C1 segment of cervical spinal cord (tissue), 14 donors: Measurements from ENCODE around the gene NTSR1.
"Not testable (repeated sequence)": the region's sequence is repeated elsewhere in the genome, so short reads cannot be mapped to it uniquely, and the experiment has no call there.

Experiments used
- DNase-seq, 14 donors: peaks; one replicate each; lab custom pipeline; 2025; lab: John Stamatoyannopoulos, UW

NTSR1 gene

DNA sequence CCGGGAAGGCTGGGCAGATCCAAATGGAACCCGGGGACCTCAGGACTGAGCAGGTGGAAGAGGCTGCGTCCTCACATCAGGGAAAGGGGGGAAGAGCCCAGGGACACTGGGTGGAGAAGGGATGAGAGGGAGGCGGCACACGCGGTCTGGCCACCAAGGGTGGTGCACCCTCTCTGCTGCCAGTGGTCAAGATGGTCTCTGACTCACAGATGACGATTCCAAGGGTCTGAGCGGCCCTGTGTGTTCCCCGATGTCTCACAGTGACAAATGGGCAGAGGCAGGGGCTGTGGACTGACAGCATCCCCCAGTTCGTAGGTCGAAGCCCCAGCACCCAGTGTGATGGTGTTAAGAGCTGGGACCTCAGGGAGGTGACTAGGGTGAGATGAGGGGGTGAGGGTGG, 34.3 kb upstream of the NTSR1 start:
- DNase-seq: no peak

- peak in 1 of 14 donors; percentile 6 for DNase-seq
These were observed 33.3 kb upstream of the NTSR1 start for GRCh38 chr20:62675156-62675876.

- DNase-seq: no peak
These were observed 32.8 kb upstream of the NTSR1 start for GRCh38 chr20:62675877-62676260.

DNA sequence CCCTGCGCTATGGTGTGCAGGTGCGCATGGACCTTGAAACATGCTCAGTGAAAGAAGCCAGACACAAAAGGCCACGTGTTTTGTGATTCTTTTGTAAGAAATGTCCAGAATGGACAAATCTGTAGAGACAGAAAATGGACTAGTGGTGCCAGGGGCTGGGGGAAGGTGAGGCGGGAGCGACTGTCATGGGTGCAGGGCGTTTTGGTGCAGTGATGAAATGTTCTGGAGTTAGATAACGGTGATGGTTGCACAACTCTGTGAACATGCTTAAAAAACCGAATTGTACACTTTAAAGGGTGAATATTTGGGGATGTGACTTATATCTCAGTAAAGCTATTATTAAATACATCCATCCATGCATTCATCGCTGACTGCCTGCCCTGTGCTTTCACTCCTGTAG, 31.7 kb upstream of the NTSR1 start:
- DNase-seq: no peak

DNA sequence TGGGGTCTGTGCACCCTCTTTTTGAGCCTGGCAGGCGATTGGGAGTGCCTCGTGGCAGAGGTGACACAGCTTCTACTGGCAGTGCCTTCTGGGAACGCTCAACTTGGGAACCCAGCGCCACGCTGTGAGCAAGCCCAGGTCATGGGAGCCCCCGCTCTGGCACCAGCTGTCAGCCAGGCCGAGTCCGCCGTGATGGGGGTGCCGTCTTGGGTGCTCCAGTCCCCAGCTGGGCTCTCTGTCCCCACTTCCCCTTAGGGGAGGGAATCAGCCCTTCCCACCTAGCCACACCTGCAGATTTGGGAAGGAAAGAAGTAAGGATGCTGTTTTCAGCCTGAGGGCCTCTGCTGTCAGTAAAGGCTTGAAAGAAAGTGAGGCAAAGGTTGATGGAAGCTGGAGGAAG, 31.0 kb upstream of the NTSR1 start:
- no peak for DNase-seq

GRCh38 chr20:62678553-62678952, 30.1 kb upstream of the NTSR1 start:
- no peak for DNase-seq

- DNase-seq: no peak
These were observed 28.6 kb upstream of the NTSR1 start for GRCh38 chr20:62679978-62680589.

DNA sequence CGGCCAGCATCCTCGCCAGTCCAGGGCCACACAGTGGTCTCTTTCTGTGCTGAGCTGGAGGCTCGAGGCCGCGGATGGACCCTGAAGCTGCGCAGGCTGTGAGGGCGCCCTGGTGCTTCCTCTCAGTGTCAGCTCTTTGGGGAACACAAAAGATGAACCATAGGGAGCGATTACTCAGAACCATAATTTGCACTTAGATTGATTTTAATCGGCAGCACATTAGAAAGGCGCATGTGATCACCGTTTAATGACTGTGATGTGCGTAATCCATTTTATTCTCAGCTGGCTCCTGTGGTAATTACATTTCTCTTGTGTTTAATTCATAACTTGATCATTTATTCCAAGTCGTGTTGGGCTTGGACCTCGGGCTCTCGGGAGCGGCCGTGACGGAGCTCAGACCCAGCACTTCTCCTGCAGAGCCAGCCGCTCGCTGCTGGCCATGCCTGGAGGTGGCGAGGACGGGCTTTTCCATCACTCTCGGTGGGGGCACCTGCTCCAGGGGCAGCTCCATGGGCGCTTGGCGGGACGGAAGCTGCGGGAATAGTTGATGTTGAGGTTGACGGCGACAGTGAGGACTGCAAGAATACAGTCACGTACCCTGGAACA, 25.6 kb upstream of the NTSR1 start:
- DNase-seq: no peak

DNA sequence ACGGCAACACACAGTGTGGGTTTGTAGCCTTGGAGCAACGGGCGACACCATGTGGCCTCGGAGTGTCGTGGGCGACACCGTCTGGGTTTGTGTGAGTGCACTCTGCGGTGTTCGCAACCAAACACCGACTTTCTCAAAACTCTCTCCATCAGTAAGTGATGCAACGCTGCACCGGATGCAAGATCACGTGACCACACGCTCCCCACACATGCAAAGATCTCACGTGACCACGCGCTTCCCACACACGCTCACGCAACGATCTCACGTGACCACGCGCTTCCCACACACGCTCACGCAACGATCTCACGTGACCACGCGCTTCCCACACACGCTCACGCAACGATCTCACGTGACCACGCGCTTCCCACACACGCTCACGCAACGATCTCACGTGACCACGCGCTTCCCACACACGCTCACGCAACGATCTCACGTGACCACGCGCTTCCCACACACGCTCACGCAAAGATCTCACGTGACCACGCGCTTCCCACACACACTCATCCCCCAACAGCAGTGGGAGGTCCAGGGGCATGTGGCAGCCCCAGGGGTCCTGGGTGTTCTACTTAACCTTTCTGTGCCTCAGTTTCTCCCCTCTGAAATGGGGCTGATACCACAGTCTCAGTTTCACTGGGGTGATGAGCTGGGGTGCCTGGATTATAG, 24.8 kb upstream of the NTSR1 start:
- DNase-seq: not testable (repeated sequence)

DNA sequence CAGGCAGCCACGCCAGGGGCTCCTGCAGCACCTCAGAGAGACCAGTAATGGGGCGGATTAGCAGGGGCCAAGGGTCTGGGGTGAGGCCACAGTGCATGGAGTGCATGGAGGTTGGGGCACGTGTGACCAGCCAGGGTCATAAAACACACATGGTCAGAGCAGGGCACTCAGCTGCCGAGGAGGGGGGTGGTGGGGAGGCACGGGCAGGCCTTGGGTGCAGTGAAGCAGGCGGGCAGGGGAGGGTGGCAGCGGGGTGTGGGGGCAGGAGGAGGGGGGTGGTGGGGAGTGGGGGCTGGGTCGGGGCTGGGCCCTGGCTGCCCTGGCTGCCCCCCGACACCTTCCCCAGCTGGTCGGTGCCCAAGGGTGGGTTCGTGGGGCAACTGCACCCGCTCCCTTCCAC, 23.7 kb upstream of the NTSR1 start:
- DNase-seq: no peak

DNA sequence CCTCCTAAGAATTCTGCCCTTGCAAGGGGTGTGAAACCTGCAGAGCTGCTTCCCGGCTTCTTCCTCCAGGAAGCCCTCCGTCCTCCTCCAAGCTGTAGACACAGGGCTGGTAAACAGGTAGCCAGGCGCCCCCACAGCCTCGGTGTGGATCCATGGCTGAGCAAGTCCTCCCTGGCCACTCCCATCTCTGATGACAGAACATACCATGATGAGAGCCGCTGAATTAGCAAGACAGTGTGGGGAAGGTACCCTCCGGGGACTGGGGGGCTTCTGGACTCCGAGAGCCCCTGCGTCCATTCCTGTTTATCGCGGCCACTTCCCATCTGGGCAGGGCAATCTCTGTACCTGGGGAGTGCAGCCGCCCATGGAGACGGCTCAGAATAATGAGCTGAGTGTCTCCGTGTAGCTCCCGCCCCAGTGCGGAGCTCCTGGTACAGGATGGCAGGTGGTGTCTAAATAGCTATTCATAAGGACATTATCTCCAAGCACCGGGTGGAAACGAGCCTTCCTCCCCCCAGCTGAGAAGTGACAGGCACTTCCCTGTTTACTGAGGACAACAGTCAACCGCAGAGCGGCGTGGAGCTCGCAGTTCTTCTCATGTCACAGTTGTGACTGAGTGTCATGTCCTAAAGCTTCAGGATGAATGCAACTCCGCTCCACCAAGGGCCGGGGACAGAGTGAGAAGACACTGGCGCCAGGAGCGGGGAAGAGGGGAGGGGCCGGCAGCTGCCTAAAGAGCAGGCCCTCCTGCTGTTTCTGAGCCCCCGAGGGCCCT, 22.7 kb upstream of the NTSR1 start:
- DNase-seq: peak in 8 of 14 donors; percentile 10 to 38 (median 32)

- DNase-seq: no peak
These were observed 21.5 kb upstream of the NTSR1 start for GRCh38 chr20:62686869-62687830.

- no peak for DNase-seq
These were observed 20.6 kb upstream of the NTSR1 start for GRCh38 chr20:62688083-62688482.

- DNase-seq: no peak
These were observed 19.7 kb upstream of the NTSR1 start for GRCh38 chr20:62688855-62689460.

- no peak for DNase-seq
These were observed 18.8 kb upstream of the NTSR1 start for GRCh38 chr20:62689861-62690260.

DNA sequence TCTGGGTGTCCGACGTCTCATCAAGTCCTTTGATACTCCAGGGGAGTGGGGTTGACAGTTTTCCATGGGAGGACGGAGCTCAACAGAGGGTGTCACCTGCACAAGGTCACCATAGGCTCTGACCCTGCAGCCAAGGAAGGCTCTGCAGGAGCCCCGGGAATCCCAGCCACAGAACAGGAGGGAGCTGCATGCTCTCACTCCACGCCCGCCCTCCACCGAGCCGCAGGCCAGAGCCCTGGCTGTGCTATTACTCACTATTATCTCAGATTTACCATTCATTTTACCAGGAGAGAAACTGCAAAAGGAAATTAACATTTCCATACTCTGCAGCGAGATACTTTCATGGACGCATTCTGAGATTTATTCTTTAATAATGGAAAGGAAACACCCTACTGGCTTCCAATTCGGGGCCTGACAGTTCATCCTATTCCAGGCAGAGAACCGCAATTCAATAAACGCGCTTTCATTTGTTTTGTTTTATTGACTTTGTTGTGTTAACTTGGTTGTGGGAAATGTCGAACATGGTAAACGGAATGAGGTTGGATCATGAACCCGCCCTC, 18.3 kb upstream of the NTSR1 start:
- no peak for DNase-seq

- no peak for DNase-seq
These were observed 17.1 kb upstream of the NTSR1 start for GRCh38 chr20:62691487-62691886.

GRCh38 chr20:62692176-62692575, 16.5 kb upstream of the NTSR1 start:
- peak in 2 of 14 donors; percentile 10 to 51 for DNase-seq

DNA sequence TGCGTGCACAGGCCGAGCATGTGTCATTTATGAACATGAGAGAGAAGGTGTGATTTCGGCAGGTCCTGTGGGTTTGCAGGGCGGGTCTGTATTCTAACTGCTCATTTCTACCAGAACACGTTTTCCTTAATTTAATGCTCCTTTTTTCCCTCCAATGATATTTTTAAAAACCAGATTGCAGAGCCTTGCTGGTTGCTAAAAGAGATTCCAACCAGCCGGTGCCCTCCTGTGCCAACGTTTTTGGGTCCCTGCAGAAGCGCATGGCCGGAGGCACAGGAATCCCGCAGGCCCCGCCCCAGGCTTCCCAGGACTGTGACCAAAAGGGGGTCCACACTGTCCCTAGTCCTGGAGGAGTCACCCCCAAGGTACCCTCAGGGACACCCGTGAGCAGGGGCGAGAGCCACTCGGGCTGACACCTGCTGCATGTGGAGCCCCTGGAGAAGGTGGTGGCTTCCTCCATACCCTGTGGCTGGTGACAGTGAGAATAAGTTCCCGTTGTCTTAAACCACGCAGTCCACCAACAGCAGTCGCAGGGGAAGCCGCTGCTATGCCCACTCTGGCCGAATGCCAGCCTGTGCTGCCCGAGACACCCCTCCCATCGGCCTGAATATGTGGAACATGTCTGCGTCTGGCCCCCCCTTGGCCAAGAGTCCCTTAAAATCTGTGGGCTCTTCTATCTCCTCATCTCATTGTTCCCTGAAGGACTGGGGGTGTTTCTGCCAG, 15.7 kb upstream of the NTSR1 start:
- DNase-seq: no peak
